ENCODE measurements around the gene PPIF.

PPIF gene

DNA sequence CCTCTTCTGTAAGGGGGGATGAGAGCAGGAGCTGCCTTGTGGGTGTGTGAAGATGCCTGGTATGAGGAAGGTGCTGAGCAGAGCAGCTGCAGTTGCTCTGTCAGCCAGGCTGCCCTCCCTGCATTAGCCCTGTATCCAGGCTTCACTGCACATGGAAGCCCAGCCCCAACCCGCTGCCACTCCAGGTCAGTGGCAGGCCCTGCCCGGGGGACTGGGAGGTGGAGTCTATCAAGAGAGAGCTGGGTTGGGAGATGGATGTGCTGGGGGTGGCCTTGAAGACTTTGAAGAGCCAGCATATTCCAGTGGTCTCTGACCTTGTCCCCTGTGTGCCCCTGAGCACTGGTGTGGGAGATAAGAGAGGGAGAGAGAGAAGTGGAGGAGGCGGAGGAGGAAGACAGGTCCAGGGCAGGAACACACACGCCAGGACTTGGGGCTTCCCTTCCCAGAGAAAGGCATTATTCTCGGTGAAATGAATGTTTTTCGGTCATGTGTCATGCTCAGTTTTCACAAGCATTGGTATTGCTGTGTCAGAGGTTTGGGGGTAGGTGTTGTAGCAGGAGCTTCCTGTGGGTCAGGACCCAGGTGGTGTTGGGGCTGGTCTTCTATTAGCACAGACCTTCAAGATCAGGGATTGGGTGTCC lies 2.6 kb downstream of the PPIF start:
- no peak for DNase-seq

GRCh38 chr10:79350407-79351154 lies 3.3 kb downstream of the PPIF start:
- no peak for DNase-seq

GRCh38 chr10:79351332-79351731 lies 4.1 kb downstream of the PPIF start:
- DNase-seq, result no peak

GRCh38 chr10:79352035-79352877 lies 5.0 kb downstream of the PPIF start:
- DNase-seq, result no peak

- DNase-seq, result no peak
These were observed 5.7 kb downstream of the PPIF start for GRCh38 chr10:79353000-79353406.

GRCh38 chr10:79353726-79354125 lies 6.5 kb downstream of the PPIF start:
- no peak for DNase-seq

DNA sequence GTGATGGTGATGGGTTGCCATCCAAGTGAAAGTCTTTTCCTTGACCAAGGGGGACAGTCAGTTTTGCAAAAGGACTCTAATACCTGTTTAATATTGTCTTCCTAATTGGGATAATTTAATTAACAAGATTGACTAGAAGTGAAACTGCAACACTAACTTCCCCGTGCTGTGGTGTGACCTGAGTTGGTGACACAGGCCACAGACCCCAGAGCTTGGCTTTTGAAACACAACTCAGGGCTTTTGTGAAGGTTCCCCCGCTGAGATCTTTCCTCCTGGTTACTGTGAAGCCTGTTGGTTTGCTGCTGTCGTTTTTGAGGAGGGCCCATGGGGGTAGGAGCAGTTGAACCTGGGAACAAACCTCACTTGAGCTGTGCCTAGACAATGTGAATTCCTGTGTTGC lies 6.9 kb downstream of the PPIF start:
- no peak for DNase-seq

DNA sequence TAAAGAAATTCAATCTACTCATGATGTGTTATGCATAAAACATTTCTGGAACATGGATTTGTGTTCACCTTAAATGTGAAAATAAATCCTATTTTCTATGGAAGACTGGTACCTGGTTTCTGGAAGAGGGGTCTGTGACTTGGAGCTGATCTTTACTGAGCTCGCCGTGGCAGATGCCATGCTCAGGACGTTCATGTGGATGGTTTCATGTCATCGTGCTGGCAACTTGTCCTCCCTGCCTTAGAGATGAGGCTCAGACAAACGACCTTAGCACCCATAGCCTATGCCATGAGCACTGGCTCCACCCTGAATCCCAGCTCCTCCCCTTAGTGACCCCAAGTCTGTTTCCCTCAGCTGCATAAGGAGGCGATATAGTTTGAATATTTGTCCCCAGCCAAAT lies 7.3 kb downstream of the PPIF start:
- DNase-seq, result no peak

DNA sequence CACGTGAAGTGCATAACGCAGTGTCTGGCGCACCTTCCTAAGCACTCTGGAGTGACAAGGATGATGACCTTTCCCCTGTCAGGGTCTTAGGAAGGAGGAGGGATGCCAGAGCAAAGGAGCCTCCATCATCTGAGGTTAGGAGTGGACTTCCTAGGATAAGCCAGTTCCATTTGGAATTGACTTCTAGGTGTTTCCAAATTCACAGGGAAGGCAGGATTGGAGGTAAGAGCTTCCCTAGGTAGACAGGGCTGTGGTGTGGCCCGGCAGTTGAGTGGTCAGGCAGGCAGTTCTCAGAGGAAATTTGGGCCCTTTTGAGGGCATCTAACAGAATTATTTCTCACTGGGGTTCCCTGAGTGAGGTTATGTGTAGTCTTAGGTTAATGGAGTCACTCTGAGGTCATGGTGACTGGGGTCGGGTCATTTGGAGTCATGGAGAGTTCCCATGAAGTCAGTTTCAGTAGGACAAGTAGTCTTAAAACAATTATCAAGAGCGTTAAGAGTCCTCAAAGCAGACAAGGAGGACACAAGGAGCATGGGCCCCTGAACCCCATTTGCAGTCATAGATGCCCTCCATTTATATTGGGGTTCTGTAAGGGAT lies 8.2 kb downstream of the PPIF start:
- no peak for DNase-seq

DNA sequence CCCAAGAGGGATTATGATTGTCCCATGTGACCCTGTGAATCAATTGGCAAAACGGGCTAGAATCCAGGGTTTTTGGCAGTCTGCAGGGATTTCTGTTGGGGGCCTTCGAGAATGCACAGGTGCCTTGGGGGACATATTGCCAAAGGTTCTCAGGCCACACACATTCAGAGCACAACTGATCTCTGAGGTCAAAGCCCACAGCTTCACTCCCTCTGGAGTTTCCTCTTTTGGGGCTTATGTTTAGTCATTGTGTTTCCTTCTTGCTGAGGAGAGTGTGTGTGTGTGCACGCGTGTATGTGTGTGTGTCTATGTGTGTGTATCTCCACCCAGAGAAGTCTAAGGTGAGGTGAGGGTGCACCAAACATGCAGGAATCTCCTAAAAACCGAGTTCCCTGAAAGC lies 8.8 kb downstream of the PPIF start:
- no peak for DNase-seq

GRCh38 chr10:79357180-79357579 lies 9.9 kb downstream of the PPIF start:
- no peak for DNase-seq

DNA sequence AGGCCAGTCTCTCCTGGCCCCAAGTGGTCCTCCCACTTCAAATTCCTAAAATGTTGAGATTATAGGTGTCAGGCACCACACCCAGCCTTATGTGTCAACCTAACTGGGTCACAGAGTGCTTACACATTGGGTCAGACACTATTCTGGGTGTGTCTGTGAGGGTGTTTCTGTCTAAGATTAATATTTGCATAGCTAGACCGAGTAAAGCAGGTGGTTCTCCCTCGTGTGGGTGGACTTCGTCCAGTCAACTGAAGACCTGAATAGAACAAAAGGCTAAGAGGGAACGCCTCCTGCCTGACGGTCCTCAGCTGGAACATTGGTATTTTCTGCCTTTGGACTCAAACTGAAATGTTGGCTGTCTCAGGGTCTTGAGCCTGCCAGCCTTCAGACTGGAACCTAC lies 11.5 kb downstream of the PPIF start:
- no peak for DNase-seq

DNA sequence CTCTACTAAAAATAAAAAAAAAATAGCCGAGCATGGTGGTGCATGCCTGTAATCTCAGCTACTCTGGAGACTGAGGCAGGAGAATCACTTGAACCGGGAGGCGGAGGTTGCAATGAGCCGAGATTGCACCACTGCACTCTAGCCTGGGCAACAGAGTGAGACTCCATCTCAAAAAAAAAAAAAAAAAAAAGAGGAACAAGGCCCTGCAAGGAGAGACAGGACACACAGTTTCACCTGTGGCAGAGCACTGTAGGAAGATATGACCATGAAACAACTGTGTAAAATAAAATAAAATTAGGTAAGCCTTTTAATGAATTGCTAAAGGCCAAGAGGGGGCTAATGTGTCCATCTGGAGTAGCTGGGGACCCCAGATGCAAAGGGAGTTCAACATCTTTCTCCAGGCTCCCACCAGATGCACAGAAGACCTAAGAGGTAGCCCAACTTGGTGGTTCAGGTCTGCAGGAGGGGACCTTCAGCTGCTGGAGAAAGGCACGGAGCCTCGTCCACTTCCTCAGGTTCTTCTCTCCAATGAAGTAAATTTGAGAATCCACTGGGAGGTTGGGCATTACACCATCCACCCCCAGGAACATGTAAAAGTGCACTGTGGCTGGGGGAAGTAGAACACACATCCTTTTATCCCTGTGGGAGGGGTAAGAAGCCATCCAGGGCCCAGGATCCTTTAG lies 12.7 kb downstream of the PPIF start:
- DNase-seq, result no peak

GRCh38 chr10:79360499-79361342 lies 13.5 kb downstream of the PPIF start:
- DNase-seq, result no peak

DNA sequence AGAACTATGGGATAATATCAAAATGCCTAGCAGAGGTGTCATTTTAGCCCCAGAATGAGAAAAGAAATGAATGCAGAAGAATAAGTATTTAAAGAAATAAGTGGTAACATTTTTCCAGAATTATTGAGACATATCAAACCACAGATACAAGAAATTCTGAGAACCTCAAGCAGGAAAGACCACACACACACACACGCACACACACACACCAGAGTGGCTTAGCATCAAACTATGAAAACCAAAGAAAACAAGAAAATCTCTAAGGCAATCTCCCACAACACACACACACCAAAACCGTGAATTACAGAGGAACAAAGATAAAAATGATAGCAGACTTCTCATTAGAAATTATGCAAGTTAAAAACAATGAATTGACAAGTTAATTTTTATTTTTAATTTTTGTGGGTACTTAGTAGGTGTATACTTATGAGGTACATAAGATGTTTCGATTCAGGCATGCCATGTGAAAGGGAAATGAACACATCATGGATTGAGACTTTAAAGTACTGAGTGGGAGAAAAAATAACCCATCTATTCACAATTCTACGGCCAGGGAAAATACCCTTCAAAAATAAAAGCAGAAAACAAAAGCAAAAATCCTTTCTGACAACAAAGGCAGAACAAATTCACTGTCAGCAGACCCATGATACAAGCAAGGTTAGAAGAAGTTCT lies 14.6 kb downstream of the PPIF start:
- DNase-seq, result peak; percentile 18

- DNase-seq, result no peak
These were observed 20.3 kb downstream of the PPIF start for GRCh38 chr10:79367426-79368189.

- DNase-seq, result no peak
These were observed 25.6 kb downstream of the PPIF start for GRCh38 chr10:79372871-79373270.

GRCh38 chr10:79374312-79375191 lies 27.3 kb downstream of the PPIF start:
- DNase-seq, result peak; percentile 73

GRCh38 chr10:79375321-79376077 lies 28.2 kb downstream of the PPIF start:
- DNase-seq, result no peak

All from CD4-positive, alpha-beta T cell treated with Interleukin-21 for 1 hour (primary cell).